CD4-positive, alpha-beta T cell treated with Interleukin-17A for 1 hour (primary cell): ENCODE results near the gene ZNF668.

Experiments used
- DNase-seq: peaks from one replicate; pipeline ENCODE4 v3.0.0-alpha.2; 2020

Gene ZNF668

DNA sequence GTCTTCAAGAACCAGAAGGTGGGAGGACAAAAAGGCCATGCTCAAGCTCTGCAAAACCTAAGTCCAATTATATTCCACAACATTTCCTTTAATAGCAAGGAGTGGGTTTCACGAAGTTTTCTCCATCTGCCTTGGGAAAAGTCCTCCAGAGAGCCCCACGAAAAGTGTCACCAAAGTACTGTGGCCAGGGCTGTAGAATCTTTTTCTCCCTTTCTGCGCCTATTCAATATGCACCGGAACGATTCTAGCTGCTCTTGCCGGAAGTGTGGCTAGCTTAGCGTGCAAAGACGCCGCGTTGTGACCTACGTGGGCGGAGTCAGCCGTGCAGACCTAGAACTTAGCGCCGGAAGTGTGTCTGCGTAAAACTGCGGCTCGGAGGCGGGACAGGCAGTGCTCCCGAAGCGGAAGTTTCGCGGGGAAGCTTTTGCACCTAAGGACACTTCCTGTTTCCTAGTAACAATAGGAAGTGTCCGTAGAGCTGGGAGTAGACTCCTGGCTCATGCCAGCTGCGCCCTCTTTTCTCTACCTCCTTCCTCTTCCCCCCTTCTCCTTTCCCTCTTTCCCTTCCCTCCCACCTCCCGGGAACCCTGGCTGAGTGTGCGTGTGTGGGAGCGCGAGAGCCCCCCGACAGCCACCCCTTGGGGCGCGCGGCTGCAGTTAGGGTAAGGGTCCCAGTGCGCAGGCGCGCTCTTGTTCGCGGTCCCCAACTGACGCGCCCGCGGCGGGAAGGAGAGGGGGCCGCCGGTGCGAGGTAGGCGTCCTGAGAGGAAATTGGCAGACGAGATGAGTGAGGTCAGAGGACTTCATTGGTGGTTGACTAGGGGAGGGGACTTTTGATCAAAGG, at the start of gene ZNF668, which contains the start of gene ZNF646:
ZNF668 (minus strand) TSS at position 271 of the 844 bp plus-strand sequence. CDS start 9,781 bp downstream, outside the sequence.
ZNF646 (plus strand) TSS at position 453 of the 844 bp plus-strand sequence. CDS start 1,903 bp downstream, outside the sequence.
- DNase-seq: peak; percentile 99

- DNase-seq: no peak
Measured at GRCh38 chr16:31120129-31120528, 46.1 kb upstream of the ZNF668 start.

DNA sequence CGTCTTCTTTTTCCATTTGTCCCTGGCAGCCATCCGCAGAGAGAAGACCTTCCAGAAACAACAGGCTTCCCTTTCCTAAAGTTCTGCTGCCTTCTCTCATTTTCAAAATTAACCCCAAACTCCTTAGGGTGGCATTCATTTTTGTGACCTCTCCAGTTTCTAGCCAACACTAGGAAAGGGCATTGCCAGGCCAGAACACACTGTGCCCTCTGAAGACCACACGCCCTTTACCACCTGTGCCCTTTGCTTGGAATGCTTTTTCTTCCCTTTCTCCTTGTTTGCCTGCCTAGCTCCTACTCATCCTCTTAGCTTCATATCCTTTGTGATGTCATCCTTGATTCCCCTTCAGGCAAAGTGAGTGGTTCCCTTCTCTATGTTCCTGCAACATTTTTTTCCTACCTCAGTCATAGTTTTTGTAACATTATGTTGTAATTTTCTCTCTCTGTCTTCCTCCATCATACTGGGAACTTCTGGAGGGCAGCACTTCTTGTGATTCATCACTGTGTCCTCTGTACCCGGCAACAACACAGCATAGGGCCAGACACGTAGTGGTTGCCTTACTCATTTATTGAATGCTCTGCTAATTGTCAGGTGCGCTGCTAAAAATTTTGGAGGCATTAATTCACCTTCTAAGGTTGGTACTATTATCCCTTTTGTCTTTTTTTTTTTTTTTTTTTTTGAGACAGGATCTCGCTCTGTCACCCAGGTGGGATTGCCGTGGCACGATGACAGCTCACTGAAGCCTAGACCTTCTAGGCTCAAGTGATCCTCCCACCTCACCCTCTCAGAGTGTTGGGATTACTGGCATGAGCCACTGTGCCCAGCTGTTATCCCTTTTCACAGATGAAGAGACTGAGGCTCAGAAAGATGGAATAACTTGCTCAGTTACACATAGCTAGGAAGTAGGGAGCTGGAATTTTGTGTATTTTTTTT, 44.4 kb upstream of the ZNF668 start:
- no peak for DNase-seq

DNA sequence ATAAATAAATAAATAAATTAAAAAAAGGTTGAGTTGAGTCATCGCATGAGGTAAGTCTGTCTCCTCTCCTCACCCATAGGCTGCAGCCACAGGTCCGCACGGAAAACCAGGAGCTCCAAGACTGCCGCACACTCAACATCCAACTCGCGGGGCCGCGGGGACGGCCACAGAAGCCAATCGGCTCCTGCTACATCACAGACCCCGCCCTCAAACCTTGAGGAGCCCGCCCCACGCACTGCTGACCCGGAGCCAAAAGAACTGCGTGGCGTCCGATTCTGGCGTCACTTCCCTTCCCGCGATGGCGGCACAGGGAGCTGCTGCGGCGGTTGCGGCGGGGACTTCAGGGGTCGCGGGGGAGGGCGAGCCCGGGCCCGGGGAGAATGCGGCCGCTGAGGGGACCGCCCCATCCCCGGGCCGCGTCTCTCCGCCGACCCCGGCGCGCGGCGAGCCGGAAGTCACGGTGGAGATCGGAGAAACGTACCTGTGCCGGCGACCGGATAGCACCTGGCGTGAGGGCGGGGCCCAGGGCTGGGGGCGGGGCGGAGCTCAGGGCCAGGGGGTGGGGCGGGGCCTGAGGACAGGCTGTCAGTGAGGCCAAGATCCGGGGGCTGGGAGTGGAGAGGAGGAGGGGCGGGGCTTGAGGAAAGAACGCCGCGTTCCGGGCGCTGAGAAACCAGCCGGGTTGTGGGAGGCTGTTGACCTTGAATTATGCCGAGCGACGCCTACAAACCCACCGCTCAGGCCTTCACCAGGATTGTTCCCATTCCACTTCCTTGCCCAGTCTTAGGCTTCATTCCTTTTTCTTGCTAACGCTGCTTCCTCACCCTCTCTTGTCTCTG, 43.6 kb upstream of the ZNF668 start, which contains the start of gene KAT8:
KAT8 (plus strand) TSS at position 281 of the 839 bp plus-strand sequence; CDS start at position 299, 18 bp downstream.
- DNase-seq: peak; percentile 98

DNA sequence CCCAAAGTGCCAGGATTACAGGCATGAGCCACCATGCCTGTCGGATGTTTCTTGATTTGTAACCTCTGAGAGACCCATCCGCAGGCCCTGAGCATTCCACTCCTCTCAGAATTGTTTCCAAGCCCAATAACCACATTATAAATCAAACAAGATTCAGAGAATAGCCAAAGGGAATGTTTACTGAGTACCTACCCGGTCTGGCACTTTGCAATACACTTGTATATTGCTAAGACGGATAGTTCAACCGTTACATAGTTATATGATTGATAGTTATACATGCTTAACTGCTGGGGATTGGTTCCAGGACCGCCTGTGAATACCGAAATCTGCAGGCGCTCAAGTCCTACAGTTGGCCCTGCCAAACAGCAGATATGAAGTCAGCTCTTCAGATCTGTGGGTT, 40.4 kb upstream of the ZNF668 start:
- no peak for DNase-seq

- no peak for DNase-seq
Measured at GRCh38 chr16:31113121-31114120, 39.4 kb upstream of the ZNF668 start.

DNA sequence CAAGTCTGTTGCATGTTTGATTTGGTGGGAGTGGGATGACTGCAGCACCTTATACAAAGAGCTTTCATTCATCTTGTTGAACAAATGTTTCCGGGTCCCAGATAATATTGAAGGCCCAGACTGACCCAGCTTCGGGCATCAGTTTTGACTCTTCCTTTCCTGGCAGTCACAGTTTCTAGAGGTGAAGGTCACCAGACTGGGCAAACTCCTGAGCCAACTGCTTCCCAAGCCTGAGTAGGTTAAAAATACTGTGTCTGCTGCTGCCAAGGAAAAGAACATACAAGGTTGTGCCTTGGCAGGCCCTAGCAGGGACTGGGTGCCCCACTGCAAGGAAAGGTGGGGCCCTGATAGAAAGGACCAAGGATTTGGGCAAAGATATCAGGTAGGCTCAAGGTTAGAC, 38.7 kb upstream of the ZNF668 start:
- DNase-seq: no peak

GRCh38 chr16:31111881-31112466, 37.9 kb upstream of the ZNF668 start:
- DNase-seq: no peak

DNA sequence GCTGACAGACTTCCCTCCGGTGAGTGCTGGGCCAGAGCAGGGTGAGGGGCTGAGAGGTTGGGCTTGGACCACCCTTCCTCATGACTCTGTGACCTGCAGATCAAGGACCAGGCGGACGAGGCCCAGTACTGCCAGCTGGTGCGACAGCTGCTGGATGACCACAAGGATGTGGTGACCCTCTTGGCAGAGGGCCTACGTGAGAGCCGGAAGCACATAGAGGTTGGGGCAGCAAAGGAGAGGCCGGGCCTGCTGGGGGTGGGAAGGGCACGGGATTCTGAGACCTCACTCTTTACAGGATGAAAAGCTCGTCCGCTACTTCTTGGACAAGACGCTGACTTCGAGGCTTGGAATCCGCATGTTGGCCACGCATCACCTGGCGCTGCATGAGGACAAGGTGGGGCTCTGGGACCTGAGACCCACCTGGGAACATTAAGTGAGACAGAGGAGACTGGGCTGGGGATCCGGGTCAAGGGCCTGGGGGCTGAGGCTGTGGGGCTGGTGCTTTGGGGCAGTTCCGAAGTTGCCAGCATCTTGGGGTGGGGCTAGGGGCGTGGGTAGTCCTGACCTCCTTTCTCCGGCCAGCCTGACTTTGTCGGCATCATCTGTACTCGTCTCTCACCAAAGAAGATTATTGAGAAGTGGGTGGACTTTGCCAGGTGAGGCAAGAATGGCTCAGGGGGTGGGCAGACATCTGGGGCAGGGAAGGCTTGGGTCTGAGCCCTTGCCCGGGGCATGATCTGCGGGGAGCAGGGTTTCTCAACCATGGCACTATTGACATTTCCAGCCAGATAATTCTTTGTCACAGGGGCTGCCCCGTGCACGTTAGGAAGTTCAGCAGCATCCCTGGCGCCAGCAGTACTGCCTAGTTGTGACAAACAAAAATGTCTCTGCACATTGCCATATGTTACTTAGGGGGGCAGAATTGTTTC, 36.3 kb upstream of the ZNF668 start:
- no peak for DNase-seq

DNA sequence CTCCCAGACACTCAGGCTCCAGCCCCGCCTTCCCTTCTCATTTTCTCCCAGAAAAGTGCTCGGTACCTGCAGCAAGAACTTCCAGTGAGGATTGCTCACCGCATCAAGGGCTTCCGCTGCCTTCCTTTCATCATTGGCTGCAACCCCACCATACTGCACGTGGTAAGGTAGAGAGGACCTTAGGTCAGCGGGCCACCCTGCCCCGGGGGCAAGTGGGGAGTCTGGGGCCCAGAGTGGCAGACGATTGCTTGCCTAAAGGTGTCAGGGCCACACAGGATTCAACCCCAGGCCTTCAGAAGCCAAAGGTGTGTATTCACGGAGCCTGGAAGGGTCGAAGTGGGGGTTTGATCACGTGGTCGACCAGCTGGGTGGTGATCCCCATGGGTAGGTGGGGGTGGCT, 35.6 kb upstream of the ZNF668 start:
- DNase-seq: no peak

DNA sequence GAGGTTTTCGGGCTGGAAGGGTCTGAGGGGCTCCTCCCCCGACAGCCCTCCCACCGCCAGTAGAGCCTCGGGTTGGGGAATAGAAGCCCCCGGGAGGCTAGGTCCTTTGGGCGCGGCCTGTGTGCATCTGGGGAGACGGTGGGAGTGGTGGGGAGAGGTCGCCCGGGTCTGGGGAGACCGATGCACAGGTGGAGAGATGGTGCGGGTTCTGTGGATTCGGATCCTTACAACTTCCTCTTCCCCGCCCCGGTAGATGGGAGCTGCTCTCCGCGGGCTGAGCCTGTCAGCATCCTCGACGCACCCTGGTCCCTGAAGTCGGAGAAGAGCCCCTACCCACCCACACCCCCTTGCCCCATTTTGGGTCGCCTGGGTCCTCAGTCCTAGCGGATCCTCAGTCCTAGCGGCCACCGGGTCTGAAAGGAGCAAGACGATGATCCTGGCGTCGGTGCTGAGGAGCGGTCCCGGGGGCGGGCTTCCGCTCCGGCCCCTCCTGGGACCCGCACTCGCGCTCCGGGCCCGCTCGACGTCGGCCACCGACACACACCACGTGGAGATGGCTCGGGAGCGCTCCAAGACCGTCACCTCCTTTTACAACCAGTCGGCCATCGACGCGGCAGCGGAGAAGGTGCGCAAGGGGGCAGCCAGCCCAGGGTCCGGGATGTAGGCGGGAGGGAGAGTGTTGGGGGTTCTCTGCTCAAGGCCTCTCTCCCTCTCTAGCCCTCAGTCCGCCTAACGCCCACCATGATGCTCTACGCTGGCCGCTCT, 34.9 kb upstream of the ZNF668 start:
- no peak for DNase-seq

DNA sequence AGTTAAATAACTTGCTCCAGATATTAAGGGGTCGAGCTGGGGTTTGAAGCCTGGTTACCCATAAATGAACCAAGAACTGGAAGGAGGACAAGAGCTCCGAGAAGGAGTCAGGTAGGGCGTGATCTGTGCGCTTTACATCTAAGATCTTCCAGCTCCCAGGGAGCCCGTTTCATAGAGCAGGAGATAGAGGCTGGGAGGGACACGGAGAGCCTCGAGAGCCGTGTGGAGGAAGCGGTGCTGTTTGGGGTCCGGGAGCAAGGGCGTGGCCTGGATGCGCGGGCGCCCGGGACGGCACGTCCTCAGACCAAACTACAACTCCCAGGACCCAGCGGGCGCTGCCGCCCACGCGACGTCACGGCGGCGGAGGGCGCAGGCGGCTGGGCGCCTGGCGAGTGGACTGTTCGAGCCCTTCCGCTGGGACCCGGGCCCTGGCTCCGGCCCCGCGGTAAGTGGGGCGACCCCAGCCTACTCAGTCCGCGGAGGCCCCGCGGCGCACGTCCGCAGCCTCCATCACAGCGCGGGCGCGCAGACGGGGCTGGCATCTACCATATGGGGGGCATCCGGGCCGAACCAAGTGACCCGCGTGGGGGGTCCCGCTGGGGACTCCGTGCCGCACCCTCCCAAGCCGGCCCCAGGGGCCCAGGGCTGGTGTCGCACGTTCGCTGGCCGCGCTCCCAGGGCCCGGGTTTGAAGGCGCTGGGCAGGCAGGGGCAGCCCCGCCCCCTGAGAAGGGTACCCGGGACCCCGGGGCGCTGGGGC, 34.2 kb upstream of the ZNF668 start, which contains the start of gene BCKDK:
BCKDK (plus strand) TSS at position 352 of the 759 bp plus-strand sequence. CDS start 838 bp downstream, outside the sequence.
- peak; percentile 65 for DNase-seq

- DNase-seq: no peak
Measured at GRCh38 chr16:31107465-31107867, 33.4 kb upstream of the ZNF668 start.

- DNase-seq: no peak
Measured at GRCh38 chr16:31106509-31107464, 32.7 kb upstream of the ZNF668 start.

DNA sequence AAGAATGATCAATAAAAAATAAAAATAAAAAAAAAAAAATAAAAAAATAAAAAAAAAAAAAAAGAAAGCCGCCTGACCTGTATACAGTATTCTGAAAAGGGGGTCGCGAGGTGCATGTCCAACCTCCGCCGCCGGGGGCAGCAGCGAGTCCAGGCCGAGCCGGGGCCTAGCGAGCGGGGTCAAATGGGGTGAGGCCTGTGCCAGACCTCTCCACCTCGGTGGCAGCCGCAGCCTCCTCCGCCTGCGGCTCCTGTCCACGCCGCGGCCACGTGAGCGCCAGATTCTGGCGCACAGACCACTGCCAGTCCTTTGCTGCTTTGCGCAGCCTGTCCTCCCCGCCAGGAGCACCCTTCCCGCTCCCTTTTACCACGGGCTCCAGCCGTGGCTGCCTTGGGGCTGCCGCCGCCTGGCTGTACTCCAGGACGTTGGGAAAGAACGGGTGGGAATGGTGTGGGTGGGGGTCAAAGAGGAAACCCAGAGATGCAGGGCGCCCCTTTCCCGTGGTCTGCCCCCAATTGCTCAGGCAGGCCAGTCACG, 31.7 kb upstream of the ZNF668 start:
- DNase-seq: peak; percentile 85
